ENCODE measurements around the gene KCTD16.

The KCTD16 gene

DNA sequence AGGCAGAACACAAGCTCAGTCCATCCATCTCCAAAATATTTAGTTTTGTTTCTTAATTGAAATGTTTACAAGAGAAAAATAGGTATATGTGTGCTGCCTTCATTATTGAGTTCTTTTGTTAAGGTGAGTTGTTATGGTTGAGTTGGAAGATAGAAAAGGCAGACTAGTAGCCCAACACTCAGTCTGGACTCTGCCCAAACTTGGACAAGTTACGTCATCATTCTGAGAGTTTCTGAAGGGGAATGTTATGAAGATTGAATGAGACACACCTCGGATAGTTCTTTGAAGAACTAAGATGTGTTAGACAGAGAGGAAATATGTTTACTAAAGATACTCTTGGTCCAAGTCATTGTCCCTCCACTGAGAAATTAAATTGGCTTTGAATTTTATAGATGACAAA is 245.5 kb downstream of the KCTD16 start:
- TF ChIP-seq, protein P1, sequence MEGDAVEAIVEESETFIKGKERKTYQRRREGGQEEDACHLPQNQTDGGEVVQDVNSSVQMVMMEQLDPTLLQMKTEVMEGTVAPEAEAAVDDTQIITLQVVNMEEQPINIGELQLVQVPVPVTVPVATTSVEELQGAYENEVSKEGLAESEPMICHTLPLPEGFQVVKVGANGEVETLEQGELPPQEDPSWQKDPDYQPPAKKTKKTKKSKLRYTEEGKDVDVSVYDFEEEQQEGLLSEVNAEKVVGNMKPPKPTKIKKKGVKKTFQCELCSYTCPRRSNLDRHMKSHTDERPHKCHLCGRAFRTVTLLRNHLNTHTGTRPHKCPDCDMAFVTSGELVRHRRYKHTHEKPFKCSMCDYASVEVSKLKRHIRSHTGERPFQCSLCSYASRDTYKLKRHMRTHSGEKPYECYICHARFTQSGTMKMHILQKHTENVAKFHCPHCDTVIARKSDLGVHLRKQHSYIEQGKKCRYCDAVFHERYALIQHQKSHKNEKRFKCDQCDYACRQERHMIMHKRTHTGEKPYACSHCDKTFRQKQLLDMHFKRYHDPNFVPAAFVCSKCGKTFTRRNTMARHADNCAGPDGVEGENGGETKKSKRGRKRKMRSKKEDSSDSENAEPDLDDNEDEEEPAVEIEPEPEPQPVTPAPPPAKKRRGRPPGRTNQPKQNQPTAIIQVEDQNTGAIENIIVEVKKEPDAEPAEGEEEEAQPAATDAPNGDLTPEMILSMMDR (IDR thresholded peaks at IDR 0.05; ENCODE audit: low read depth, low read length, missing control alignments), result no peak
- no peak overlapping the region for H3K4me3 ChIP-seq (replicated peaks; ENCODE audit: low read depth, low read length)
- DNase-seq (ENCODE audit: extremely low read depth, low read depth), result no peak

DNA sequence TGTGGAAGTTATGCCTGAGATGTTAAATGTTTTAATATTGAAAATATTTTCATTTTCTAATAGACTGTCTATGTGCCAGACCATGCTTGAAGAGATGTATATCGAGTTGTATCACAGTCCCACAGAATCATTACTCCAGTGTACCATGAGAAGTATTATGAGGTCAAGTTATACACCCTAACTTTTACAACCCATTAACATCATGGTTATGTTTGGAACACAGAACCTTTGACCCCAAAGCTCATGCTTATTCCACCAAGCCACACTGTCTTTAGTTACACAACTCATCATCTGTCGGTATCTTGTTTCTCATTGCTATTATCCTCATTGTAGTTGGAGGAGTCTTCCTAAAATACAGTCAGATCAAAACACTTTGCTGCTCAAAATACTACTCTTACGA is 248.0 kb downstream of the KCTD16 start:
- TF ChIP-seq, protein P1 (IDR thresholded peaks at IDR 0.05; ENCODE audit: low read depth, low read length, missing control alignments), result no peak
- DNase-seq (ENCODE audit: extremely low read depth, low read depth), result no peak

DNA sequence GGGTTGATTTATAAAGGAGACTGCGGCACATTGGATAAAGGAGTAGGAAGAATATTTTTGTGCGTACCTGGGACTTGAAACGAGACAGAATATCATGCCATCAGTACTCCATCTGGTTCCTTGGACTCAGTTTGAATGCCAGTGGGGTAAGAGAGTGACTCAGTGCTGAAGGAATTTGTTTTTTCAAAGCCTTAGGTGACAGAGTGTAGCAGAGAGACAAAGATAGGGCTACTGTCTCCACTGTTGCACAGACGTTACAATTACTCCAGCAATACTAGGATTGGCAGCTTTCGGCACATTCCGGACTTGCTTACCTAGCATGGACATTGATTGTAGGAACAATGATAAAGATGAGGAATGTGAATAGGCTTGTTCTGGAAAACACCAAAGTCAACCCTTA is 250.7 kb downstream of the KCTD16 start:
- TF ChIP-seq, protein P1 (IDR thresholded peaks at IDR 0.05; ENCODE audit: low read depth, low read length, missing control alignments), result no peak
- H3K4me3 ChIP-seq (replicated peaks; ENCODE audit: low read depth, low read length), result no peak overlapping the region
- DNase-seq (ENCODE audit: extremely low read depth, low read depth), result no peak

More for the DNA sequence above, 248.0 kb downstream of the KCTD16 start:
- no peak overlapping the region for H3K4me3 ChIP-seq (replicated peaks; ENCODE audit: low read depth, low read length)

- TF ChIP-seq, protein P1 (IDR thresholded peaks at IDR 0.05; ENCODE audit: low read depth, low read length, missing control alignments), result no peak
- no peak overlapping the region for H3K4me3 ChIP-seq (replicated peaks; ENCODE audit: low read depth, low read length)
- DNase-seq (ENCODE audit: extremely low read depth, low read depth), result no peak
Observed at GRCh38 chr5:144422018-144422727, 251.5 kb downstream of the KCTD16 start.

- H3K4me3 ChIP-seq (replicated peaks; ENCODE audit: low read depth, low read length), result no peak overlapping the region
- no peak for DNase-seq (ENCODE audit: extremely low read depth, low read depth)
- TF ChIP-seq, protein P1 (IDR thresholded peaks at IDR 0.05; ENCODE audit: low read depth, low read length, missing control alignments), result no peak
Observed at GRCh38 chr5:144427866-144428265, 257.2 kb downstream of the KCTD16 start.

GRCh38 chr5:144428326-144428725 is 257.7 kb downstream of the KCTD16 start:
- TF ChIP-seq, protein P1 (IDR thresholded peaks at IDR 0.05; ENCODE audit: low read depth, low read length, missing control alignments), result no peak
- no peak for DNase-seq (ENCODE audit: extremely low read depth, low read depth)
- no peak overlapping the region for H3K4me3 ChIP-seq (replicated peaks; ENCODE audit: low read depth, low read length)

GRCh38 chr5:144429405-144429804 is 258.7 kb downstream of the KCTD16 start:
- no peak overlapping the region for H3K4me3 ChIP-seq (replicated peaks; ENCODE audit: low read depth, low read length)
- TF ChIP-seq, protein P1 (IDR thresholded peaks at IDR 0.05; ENCODE audit: low read depth, low read length, missing control alignments), result no peak
- DNase-seq (ENCODE audit: extremely low read depth, low read depth), result no peak
